ENCODE data around the gene SPINT2.

GRCh38 chr19:38252385-38252784 lies 12.0 kb upstream of the SPINT2 start:
- TF ChIP-seq CTCF (IDR thresholded peaks at IDR 0.05), result no peak
- TF ChIP-seq POLR2A (IDR thresholded peaks at IDR 0.05), result no peak
